NCI-H1105 (cell line): ENCODE data around the gene IFITM5.
"Not testable (repeated sequence)": the region's sequence is repeated elsewhere in the genome, so short reads cannot be mapped to it uniquely, and the experiment has no call there.

Experiments used
- DNase-seq: peaks from one replicate; lab custom pipeline; 2025; lab: John Stamatoyannopoulos, UW

The IFITM5 gene

GRCh38 chr11:283405-284104 lies 15.8 kb downstream of the IFITM5 start:
- DNase-seq, result no peak

GRCh38 chr11:282630-283360 lies 16.5 kb downstream of the IFITM5 start:
- no peak for DNase-seq

GRCh38 chr11:282171-282570 lies 17.2 kb downstream of the IFITM5 start:
- DNase-seq, result no peak

GRCh38 chr11:281486-282161 lies 17.7 kb downstream of the IFITM5 start:
- DNase-seq, result no peak

- no peak for DNase-seq
These were observed 18.4 kb downstream of the IFITM5 start for GRCh38 chr11:280706-281485.

- DNase-seq, result no peak
These were observed 19.2 kb downstream of the IFITM5 start for GRCh38 chr11:279966-280705.

GRCh38 chr11:279040-279965 lies 20.0 kb downstream of the IFITM5 start:
- DNase-seq, result no peak

- no peak for DNase-seq
These were observed 21.1 kb downstream of the IFITM5 start, which contains the start of gene NLRP6 for GRCh38 chr11:278001-278951. Gene NLRP6 (plus strand): TSS chr11:278407. CDS start chr11:278570, 163 bp downstream.

GRCh38 chr11:276219-276618 lies 23.1 kb downstream of the IFITM5 start:
- DNase-seq, result no peak

- DNase-seq, result no peak
These were observed 26.5 kb downstream of the IFITM5 start for GRCh38 chr11:272931-273198.

- DNase-seq, result no peak
These were observed 27.0 kb downstream of the IFITM5 start for GRCh38 chr11:272195-272930.

- DNase-seq, result no peak
These were observed 28.0 kb downstream of the IFITM5 start for GRCh38 chr11:271319-271715.

GRCh38 chr11:270451-271318 lies 28.6 kb downstream of the IFITM5 start:
- no peak for DNase-seq

- DNase-seq, result no peak
These were observed 30.0 kb downstream of the IFITM5 start for GRCh38 chr11:269146-269890.

- DNase-seq, result not testable (repeated sequence)
These were observed 30.6 kb downstream of the IFITM5 start for GRCh38 chr11:268716-269145.

GRCh38 chr11:267491-267994 lies 31.8 kb downstream of the IFITM5 start:
- no peak for DNase-seq
